ENCODE measurements around the gene ALPL. TPM values are rescaled to one million over a fixed set of nuclear protein-coding genes. Genes with fewer than 3 reads are reported as not detected.

The ALPL gene
- total RNA-seq, 1 donor from 2014 or later: 4.9 TPM

GRCh38 chr1:21594935-21595897, 86.0 kb downstream of the ALPL start:
- FAIRE-seq: no peak
- peak in 1 of 2 donors; percentile 72 for DNase-seq (ENCODE audit: low spot score in 2 of 2)

DNA sequence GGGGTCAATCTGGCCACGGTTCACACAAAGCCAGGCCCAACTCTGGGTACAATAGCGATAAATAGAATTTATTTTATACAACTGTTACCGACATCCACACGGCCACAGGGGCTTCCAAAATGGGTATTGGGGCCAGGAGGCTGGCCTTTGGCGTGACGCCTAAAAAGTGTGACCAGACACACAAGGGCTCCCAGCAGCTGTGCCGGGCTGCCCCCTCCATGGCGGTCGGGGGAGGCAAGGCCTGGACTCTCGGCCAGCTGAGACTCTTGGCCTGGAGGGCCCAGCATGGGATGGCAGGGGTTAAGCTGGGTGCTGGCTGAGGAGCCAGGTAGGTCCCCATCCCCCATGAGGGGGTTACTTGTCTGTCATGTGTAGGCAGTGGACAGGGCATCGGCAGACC, 87.0 kb downstream of the ALPL start:
- DNase-seq (ENCODE audit: low spot score in 2 of 2): no peak
- no peak for FAIRE-seq

DNA sequence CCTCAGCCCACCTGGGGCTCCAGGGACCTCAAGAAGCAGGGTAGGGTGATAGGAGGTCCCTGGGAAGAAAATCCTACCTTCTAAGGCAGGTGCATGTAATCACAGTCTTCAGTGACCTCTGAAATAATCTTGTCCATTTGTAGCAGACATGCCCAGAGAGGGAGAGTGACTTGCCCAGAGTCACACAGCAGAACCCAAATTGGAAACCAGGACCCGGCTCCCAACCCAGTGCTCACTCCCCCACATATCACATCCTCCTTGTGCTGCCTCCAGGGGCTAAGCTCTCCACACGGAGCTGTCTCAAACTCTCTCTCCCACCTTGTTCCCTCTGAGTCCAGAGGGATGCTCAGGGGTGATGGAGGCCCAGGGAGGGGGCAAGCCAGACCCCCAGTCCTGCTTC, 87.4 kb downstream of the ALPL start:
- no peak for DNase-seq (ENCODE audit: low spot score in 2 of 2)
- no peak for FAIRE-seq

DNA sequence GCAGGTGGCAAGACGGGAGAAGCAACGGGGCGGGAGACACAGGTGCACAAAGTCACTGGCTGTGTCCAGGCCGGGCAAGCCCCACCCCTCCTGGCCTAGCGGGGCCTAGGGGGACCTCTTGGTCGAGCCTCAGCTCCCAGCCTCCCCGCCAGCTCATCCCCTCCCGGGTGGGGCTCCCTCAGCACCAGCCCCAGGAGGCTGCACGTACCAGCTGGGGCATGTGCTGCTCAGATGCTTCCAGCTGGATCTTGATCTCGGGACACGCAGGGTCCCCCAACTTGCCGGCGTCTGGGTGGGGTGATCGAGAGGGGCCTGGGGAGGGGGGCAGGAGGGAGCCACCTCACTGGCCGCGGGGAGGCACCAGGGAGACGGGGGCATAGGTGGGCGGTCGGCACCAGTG, 88.5 kb downstream of the ALPL start:
- FAIRE-seq (no peak), DNase-seq (ENCODE audit: low spot score in 2 of 2) (no peak)

DNA sequence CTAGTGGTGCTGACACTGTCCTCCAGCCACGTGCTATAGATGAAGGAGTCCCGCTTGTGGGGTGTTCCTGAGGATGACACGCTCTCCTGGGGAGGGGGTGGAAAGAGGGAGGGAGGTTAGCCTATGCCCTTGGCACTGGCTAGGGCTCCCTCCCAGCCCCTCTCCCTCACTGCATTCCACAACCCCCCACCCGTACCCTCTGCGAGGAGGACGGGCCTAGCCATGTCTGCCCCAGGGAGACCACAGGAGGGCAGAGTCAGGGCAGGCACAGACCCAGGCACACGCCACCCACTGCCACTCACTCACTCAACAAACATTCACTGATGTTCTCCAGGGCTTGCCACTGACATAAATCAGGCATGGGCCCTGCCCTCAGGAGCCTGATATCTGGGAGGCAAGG, 89.2 kb downstream of the ALPL start:
- FAIRE-seq: no peak
- no peak for DNase-seq (ENCODE audit: low spot score in 2 of 2)

- DNase-seq (ENCODE audit: low spot score in 2 of 2) (no peak), FAIRE-seq (no peak)
Observed at GRCh38 chr1:21598904-21599303, 89.7 kb downstream of the ALPL start.

DNA sequence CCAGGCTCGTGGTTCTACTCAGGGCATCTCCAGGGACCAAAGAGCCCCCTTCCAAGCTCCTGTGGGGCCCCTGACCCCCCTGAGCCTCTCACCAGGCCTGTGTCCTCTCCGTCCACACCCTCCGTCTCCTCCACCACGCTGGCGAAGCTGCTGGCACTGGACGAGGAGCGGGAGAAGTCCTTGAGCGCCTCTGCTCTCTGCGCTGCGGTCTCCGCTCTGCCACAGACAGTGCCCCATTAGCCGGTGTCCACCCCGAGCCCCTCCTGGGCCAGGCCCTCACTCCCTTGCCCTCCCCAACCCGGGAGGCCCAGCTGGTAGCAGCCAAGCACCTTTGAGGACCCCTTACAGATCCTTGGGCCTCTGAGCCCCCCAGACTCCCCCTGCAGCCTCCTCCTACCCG, 90.2 kb downstream of the ALPL start:
- DNase-seq (ENCODE audit: low spot score in 2 of 2) (no peak), FAIRE-seq (no peak)

DNA sequence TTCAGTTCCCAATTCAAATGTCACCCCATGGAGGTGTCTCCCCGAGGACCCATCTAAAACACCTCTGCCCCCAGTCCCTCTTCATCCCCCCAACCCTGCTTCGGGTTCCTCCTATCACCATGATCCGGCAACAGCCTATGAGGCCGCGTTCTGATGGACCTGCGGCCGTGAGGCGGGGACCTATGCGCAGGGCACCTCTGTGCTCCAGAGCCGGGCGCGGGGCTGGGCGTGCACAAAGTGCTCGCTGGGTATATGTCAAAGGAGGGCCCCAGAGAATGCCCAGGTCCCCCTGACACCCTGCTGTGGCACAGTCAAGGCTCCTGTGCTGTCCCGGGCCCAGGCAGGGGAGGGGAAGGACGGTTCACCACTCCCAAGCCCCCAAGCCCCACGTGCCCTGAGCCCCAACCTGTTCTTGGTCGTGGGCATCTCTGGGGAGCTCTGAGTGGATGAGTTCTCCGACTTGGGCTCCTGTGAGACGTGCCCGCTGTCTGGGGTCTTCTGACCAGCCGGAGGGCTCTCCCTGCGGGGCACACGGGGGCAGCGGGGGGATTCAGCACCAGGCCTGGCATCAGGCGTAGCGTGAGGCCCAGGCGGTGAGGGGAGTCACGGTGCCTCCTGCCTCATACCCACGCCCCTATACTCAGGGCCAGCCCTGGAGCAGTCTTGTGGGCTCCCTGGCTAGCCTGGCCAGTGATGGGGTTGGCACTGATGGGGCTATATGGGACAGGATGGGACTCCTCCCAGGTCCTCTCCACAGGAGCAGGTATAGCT, 92.2 kb downstream of the ALPL start:
- FAIRE-seq (no peak), DNase-seq (ENCODE audit: low spot score in 2 of 2) (no peak)

- FAIRE-seq (no peak), DNase-seq (ENCODE audit: low spot score in 2 of 2) (no peak)
Observed at GRCh38 chr1:21603177-21604138, 94.2 kb downstream of the ALPL start.

- no peak for FAIRE-seq
- no peak for DNase-seq (ENCODE audit: low spot score in 2 of 2)
Observed at GRCh38 chr1:21604208-21604957, 95.2 kb downstream of the ALPL start.

DNA sequence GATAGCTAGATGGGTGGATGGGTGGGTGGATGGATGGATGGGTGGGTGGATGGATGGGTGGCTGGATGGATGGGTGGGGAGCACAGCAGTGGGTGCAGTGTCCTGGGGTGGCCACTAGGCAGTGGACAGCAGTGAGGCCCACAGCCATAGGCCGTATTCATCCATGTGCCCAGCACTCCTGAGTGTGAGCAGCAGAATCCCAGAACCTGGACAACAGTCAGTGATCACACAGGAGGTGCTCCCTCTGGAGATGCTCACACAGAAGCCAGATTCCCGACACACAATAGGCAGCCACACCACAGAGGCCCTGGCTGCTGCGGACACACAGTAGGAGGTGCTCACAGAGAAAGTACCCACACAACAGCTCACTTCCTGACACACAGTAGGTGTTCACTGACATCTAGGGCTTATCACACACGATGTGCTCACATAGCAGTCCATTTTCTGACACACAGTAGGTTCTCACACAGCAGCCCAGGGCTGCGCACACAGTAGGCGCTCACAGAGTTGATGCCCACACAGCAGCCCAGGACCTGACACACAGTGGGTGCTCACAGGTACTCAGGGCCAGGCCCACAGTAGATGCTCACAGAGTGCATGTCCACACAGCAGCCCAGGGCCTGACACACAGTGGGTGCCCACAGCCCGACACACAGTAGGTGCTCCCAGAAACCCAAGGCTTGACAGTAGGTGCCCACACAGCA, 95.9 kb downstream of the ALPL start:
- DNase-seq (ENCODE audit: low spot score in 2 of 2) (no peak), FAIRE-seq (no peak)

DNA sequence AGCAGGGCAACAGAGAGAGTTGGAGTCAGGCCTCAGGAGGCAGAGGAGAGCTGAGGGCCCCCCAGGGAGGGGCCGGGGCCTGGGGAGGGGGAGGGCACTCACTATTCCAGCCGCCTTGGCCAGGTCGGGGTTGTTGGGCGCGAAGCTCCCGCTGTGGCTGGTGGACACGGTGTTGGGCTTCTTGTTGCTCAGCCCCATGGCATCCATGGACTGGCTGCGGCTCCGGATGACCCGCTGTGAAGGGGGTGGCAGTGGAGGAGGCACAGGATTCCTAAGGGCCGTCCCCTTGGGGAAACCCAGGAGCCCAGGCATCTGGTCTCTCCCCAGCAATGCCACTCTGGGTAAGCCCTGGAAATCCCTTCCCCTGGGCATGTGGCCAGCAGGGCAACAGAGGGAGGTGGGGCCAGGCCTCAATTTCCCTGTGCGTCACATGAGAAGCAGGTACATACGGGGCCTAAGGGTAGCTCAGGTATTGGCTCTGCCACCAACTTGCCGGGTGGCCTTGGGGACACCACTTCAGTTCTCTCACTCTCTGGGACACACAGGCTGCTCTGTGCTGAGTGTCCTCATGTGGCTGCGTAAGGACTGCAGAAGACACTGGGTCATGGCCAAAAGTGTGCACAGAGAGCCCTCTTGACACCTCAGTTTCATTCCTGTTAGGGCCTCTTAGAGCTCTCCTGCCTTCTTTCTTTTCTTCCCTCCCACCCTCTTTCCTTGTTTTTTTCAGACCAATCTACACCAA, 96.9 kb downstream of the ALPL start:
- FAIRE-seq (no peak), DNase-seq (ENCODE audit: low spot score in 2 of 2) (no peak)

DNA sequence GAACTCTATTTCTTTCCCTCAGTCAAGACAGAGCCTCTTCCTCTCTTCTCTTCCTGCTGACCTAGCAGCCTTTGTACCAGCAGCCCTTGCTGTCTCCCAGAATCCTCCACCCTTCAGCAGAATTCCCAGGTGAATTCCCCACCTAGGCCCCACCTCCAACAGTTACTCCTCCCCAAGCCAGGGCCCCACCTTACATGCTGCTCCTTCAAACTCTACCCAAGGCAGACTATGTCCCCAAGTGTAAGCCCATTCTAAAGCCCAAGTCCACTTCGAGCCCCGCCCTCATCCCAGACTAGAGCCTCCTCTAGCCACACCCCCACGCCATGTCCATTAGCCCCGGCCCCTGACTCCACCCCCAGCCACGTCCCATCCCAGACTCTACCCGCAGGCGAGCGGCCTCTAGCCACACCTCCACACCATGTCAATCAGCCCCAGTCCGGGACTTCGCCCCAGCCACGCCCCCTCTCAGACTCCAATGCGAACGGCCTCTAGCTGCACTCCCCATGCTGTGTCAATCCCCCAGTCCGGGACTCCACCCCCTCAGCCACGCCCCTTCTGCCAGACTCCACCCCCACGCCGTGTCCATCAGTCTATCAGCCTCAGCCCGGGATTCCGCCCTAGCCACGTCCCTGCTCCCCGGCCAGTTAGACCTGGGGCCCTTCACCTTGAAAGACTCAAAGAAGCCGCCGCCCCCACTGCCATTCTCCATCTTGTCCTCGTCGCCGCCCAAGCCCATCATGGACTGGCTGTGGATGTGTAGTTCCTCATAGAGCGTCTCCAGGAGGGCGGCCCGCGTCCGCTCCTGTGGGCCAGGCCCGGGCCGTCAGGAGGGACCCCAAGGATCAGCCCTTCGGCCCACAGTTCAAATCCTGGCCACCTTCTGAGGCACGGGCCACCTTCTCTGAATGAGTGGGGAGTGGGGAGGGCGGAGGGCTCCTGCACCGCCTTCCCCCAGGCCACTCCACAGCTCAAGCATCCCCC, 98.6 kb downstream of the ALPL start:
- FAIRE-seq (no peak), DNase-seq (ENCODE audit: low spot score in 2 of 2) (peak in 1 of 2 donors; percentile 77)

DNA sequence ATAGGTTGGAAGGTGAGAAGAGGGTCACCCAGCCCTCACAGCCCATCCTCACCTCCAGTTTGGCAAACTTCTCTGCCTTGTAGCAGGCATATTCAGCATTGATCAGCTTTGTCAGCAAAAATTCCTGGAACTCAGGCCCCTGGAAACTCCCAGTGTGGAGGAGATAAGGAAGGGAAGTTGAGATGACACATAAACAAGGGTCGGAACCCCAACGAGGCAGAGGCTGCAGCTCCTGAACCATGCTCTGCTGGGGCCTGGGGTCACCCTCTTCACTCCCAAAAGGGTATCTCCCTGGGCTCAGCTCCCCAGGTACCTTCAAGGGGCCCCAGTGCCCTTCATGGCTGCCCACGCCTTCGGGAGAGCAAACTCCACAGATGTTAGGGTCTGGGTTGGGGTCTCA, 99.6 kb downstream of the ALPL start:
- DNase-seq (ENCODE audit: low spot score in 2 of 2): no peak
- no peak for FAIRE-seq

- no peak for DNase-seq (ENCODE audit: low spot score in 2 of 2)
Observed at GRCh38 chr1:21610027-21610426, 100.8 kb downstream of the ALPL start.

GRCh38 chr1:21610989-21611785, 102.0 kb downstream of the ALPL start:
- no peak for FAIRE-seq
- DNase-seq (ENCODE audit: low spot score in 2 of 2): no peak

More at GRCh38 chr1:21610027-21610426, 100.8 kb downstream of the ALPL start:
- no peak for FAIRE-seq
